Measurements from ENCODE around the gene ZMYM2.

GRCh38 chr13:20106742-20107141, 148.2 kb downstream of the ZMYM2 start:
- TF ChIP-seq REST (IDR thresholded peaks at IDR 0.05; ENCODE audit: insufficient read depth in 1 of 2, low read depth in 2 of 2, low read length in 2 of 2) (no peak), TAF1 (IDR thresholded peaks at IDR 0.05; ENCODE audit: borderline replicate concordance, insufficient read depth, low read length) (no peak), POLR2AphosphoS5 (IDR thresholded peaks at IDR 0.05; ENCODE audit: low read depth, low read length) (no peak), FOXP2 (optimal IDR thresholded peaks at IDR 0.05; ENCODE audit: borderline replicate concordance, extremely low read depth, extremely low read length, insufficient read depth) (no peak), SIN3A (IDR thresholded peaks at IDR 0.05; ENCODE audit: borderline replicate concordance, insufficient read depth, low read length) (no peak)

All from PFSK-1 (cell line).